IPS-NIHi11 (cell line): ENCODE results near the gene KCNQ5.

ENCODE experiments used
- DNase-seq: peaks from one replicate; pipeline ENCODE4 v3.0.0; 2012; ENCODE audit warnings: mixed read lengths, low spot score

KCNQ5 gene

GRCh38 chr6:72798196-72798595 lies 176.3 kb downstream of the KCNQ5 start:
- DNase-seq, result no peak

GRCh38 chr6:72809746-72810379 lies 188.0 kb downstream of the KCNQ5 start:
- no peak for DNase-seq

- DNase-seq, result no peak
Observed at GRCh38 chr6:72810571-72811280, 188.9 kb downstream of the KCNQ5 start.

GRCh38 chr6:72811971-72812421 lies 190.1 kb downstream of the KCNQ5 start:
- no peak for DNase-seq

GRCh38 chr6:72813807-72814596 lies 192.1 kb downstream of the KCNQ5 start:
- DNase-seq, result no peak

GRCh38 chr6:72816022-72816421 lies 194.2 kb downstream of the KCNQ5 start:
- no peak for DNase-seq

- no peak for DNase-seq
Observed at GRCh38 chr6:72817208-72817607, 195.3 kb downstream of the KCNQ5 start.

- no peak for DNase-seq
Observed at GRCh38 chr6:72819609-72820008, 197.7 kb downstream of the KCNQ5 start.

- DNase-seq, result no peak
Observed at GRCh38 chr6:72820153-72820552, 198.3 kb downstream of the KCNQ5 start.

GRCh38 chr6:72820906-72821305 lies 199.0 kb downstream of the KCNQ5 start:
- no peak for DNase-seq

GRCh38 chr6:72822023-72822422 lies 200.2 kb downstream of the KCNQ5 start:
- DNase-seq, result no peak

GRCh38 chr6:72822691-72823090 lies 200.8 kb downstream of the KCNQ5 start:
- DNase-seq, result no peak

GRCh38 chr6:72824833-72825232 lies 203.0 kb downstream of the KCNQ5 start:
- no peak for DNase-seq

- no peak for DNase-seq
Observed at GRCh38 chr6:72825315-72825911, 203.5 kb downstream of the KCNQ5 start.

- DNase-seq, result no peak
Observed at GRCh38 chr6:72826037-72826436, 204.2 kb downstream of the KCNQ5 start.

- DNase-seq, result no peak
Observed at GRCh38 chr6:72826744-72827438, 205.0 kb downstream of the KCNQ5 start.

- DNase-seq, result no peak
Observed at GRCh38 chr6:72828904-72829303, 207.0 kb downstream of the KCNQ5 start.

- DNase-seq, result no peak
Observed at GRCh38 chr6:72832271-72832670, 210.4 kb downstream of the KCNQ5 start.

- DNase-seq, result no peak
Observed at GRCh38 chr6:72835749-72836148, 213.9 kb downstream of the KCNQ5 start.

GRCh38 chr6:72836971-72837370 lies 215.1 kb downstream of the KCNQ5 start:
- no peak for DNase-seq

GRCh38 chr6:72841195-72841594 lies 219.3 kb downstream of the KCNQ5 start:
- DNase-seq, result no peak

GRCh38 chr6:72842140-72842539 lies 220.3 kb downstream of the KCNQ5 start:
- DNase-seq, result no peak
